MM.1S (cell line): Measurements from ENCODE around the gene UTP25.

Experiments
- CTCF ChIP-seq: fragments of 300-600 bp; sonication (generic); IDR thresholded peaks from 2 replicates; pipeline ENCODE4 v1.5.1; 2016; ENCODE audit warnings: antibody characterized with exemption, low read length, mixed read lengths
- EZH2 ChIP-seq: fragments of 300-600 bp; sonication (generic); optimal IDR thresholded peaks from 2 replicates; pipeline ENCODE3; 2017; ENCODE audit warnings: low read depth, mild to moderate bottlenecking, antibody characterized with exemption, low read length, mixed read lengths
- EZH2phosphoT487 ChIP-seq: fragments of 300-600 bp; sonication (generic); IDR thresholded peaks from 2 replicates; pipeline ENCODE4 v1.6.1; 2018; ENCODE audit warnings: antibody characterized with exemption, low read length

- TF ChIP-seq CTCF: no peak
- TF ChIP-seq EZH2: no peak
- TF ChIP-seq EZH2phosphoT487: no peak
Measured at GRCh38 chr1:209880031-209880430, 52.3 kb downstream of the UTP25 start.
